Pancreas (tissue), 10 donors: ENCODE data around the gene TPMT. TPM values are rescaled to one million over a fixed set of nuclear protein-coding genes. Genes with fewer than 3 reads are reported as not detected.
"Not testable (repeated sequence)": the region's sequence is repeated elsewhere in the genome, so short reads cannot be mapped to it uniquely, and the experiment has no call there.

Experiments
- ATAC-seq, 4 donors: fragments of 200-7000 bp; cut with Tn5 transposase; one replicate each; pipeline versions ENCODE4 v1.8.0 to v1.9.1; 2020; ENCODE audit warnings: mild to moderate bottlenecking in 4 of 4, moderate library complexity in 4 of 4
- DNase-seq, 6 donors: peaks; one replicate each; pipeline ENCODE4 v3.0.0-alpha.2; 2020
- FAIRE-seq: peaks from 2 replicates; lab custom pipeline; 2012; peaks lifted over from hg19 to GRCh38; lab: Jason Lieb, UNC
- H3K27ac ChIP-seq, 4 donors: fragments of 200-600 bp; sonication (generic); 1 replicate in 3 of 4; 2 replicates in 1 of 4; pipeline versions ENCODE4 v1.5.0 to v1.8.0; 2020
- H3K27me3 ChIP-seq, 4 donors: fragments of 200-600 bp; one replicate each; pipeline ENCODE4 v1.8.0; 2021
- H3K36me3 ChIP-seq, 3 donors: fragments of 200-600 bp; sonication (generic) in 1 of 3; one replicate each; pipeline versions ENCODE4 v1.5.0 to v1.8.0; 2020 to 2021
- H3K4me1 ChIP-seq, 3 donors: fragments of 200-600 bp; one replicate each; pipeline ENCODE4 v1.8.0; 2021
- H3K4me3 ChIP-seq, 4 donors: fragments of 200-600 bp; sonication (generic) in 2 of 4; one replicate each; pipeline versions ENCODE4 v1.5.0 to v1.8.0; 2020 to 2021
- H3K9me3 ChIP-seq, 4 donors: fragments of 200-600 bp; one replicate each; pipeline ENCODE4 v1.8.0; 2021
- WGBS, 2 donors: extraction: QIAGEN DNeasy Blood & Tissue Kit; methylation state at CpG; one replicate each; pipeline ENCODE4 v1.1.7; 2013; 5-methylcytosine and 5-hydroxymethylcytosine counted together
- intact Hi-C, 3 donors: fragments of 100-400 bp; cut with DNase I; formaldehyde crosslinking; loops; one replicate each; pipeline versions ENCODE4 v1.11.1 to v1.14.2; 2022
- polyA plus RNA-seq, 2 donors: library from polyadenylated mRNA; stranded (reverse); fragments of 200-250 nt; gene quantifications; one replicate each; pipeline ENCODE4 v1.2.3, GENCODE V29; 2013
- total RNA-seq, 6 donors: library from RNA; stranded (reverse); fragmentation: NEBNext Ultra II Directional in 4 of 6; extraction: Animal tissue kit (Norgen Biotek cat#: 25700) in 4 of 6; gene quantifications; one replicate each; pipeline versions ENCODE4 v1.2.1 to v1.2.4, GENCODE V29; 2021 to 2023
- TF ChIP-seq, protein P1 (sequence below), 4 donors: fragments of 200-600 bp; sonication (generic) in 3 of 4; IDR thresholded peaks; one replicate each; pipeline versions ENCODE4 v1.5.0 to v1.8.0; 2021; ENCODE audit warnings: antibody characterized with exemption in 4 of 4
- donor health status: healthy with polysubstance abuse.
- donor health status: DM: no; HTN: no; CAD: no; lungs with moderate emphysema.
- donor health status: DM: no; HTN: no; CAD: no.
- donor health status: control.
- donor health status: control.
- donor health status: Bipolar disorder and iron deficiency.
- donor health status: DM: yes; HTN: yes; CAD: no.
- donor health status: DM: no; HTN: no; CAD: no.
- donor health status: DM: no; HTN: no; CAD: no.
- donor health status: DM: yes; HTN: yes; CAD: no.

TPMT gene
- total and polyA plus RNA-seq, 8 donors, result 3.8 to 10.8 (median 6.7) TPM

DNA sequence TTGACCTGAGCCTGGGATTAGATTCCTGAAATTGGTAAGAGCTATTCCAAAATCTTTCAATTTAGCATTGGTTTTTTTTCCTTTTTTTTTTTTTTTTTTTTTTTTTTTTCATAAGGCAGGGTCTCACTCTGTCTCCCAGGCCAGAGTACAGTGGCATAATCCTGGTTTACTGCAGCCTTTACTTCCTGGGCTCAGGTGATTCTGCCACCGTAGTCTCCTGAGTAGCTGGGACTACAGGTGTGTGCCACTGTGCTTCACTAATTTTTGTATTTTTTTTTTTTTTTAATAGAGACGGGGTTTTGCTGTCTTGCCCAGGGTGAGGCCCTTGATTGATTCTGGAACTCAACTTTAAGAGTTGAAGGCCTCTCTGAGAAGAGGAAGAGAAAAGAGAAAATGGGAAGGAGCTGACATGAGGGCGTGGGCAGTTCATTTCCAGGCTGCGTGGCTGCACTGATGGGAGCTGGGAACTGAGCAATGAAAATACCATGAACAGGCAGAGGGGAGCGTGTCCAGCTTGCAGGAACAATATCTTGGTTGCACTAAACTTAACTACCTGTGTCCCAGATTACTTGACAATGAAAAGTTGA, 25.0 kb upstream of the TPMT start:
- intact Hi-C loops, result no loop called here
- Histone ChIP-seq H3K9me3 (no peaks in the 10 kb centered on the region), H3K36me3 (no peaks in the 10 kb centered on the region), H3K4me3 (no peak overlapping the region), H3K27me3 (no peaks in the 10 kb centered on the region), H3K4me1 (no peaks in the 10 kb centered on the region), H3K27ac (no peak overlapping the region)
- DNase-seq (no peak), FAIRE-seq (no peak), ATAC-seq (peak in 2 of 4 donors; percentile 64 to 79)
- 86 to 92% methylated on average over 5 of the region's 5 CpGs for WGBS, 2 donors
- TF ChIP-seq, protein P1, sequence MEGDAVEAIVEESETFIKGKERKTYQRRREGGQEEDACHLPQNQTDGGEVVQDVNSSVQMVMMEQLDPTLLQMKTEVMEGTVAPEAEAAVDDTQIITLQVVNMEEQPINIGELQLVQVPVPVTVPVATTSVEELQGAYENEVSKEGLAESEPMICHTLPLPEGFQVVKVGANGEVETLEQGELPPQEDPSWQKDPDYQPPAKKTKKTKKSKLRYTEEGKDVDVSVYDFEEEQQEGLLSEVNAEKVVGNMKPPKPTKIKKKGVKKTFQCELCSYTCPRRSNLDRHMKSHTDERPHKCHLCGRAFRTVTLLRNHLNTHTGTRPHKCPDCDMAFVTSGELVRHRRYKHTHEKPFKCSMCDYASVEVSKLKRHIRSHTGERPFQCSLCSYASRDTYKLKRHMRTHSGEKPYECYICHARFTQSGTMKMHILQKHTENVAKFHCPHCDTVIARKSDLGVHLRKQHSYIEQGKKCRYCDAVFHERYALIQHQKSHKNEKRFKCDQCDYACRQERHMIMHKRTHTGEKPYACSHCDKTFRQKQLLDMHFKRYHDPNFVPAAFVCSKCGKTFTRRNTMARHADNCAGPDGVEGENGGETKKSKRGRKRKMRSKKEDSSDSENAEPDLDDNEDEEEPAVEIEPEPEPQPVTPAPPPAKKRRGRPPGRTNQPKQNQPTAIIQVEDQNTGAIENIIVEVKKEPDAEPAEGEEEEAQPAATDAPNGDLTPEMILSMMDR (IDR thresholded peaks at IDR 0.05), result no peak

DNA sequence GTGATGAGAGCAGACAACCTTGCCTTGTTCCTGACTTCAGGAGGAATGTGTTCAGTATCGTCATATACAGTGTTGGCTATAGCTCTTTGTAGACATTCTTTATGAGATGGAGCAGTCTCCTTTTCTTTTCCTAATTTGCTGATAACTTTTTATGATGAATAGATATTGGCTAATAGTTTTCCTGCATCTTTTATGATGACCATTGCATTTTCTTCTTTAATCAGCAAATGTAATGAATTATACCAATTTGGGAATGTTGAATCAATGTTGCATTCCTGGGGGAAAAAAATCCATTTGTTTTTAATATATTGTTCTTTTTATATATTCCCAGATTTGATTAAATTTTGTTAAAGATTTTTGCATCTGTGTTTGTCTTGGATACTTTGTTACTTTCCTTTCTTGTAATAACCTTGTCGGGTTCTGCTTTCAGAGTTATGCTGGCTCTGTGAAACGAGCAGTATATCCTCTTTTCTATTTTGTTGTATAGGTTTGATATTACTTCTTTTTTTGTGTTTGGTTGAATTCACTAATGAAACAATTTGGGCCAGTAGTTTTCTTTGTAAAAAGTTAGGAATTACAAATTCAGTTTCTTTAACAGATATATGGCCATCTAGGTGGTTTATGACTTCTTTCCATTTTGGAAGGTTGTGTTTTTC, 24.2 kb upstream of the TPMT start:
- H3K27ac ChIP-seq, result peak overlapping the region in 1 of 4 donors; percentile 9
- intact Hi-C loops, result no loop called here
- TF ChIP-seq, protein P1 (IDR thresholded peaks at IDR 0.05), result no peak

DNA sequence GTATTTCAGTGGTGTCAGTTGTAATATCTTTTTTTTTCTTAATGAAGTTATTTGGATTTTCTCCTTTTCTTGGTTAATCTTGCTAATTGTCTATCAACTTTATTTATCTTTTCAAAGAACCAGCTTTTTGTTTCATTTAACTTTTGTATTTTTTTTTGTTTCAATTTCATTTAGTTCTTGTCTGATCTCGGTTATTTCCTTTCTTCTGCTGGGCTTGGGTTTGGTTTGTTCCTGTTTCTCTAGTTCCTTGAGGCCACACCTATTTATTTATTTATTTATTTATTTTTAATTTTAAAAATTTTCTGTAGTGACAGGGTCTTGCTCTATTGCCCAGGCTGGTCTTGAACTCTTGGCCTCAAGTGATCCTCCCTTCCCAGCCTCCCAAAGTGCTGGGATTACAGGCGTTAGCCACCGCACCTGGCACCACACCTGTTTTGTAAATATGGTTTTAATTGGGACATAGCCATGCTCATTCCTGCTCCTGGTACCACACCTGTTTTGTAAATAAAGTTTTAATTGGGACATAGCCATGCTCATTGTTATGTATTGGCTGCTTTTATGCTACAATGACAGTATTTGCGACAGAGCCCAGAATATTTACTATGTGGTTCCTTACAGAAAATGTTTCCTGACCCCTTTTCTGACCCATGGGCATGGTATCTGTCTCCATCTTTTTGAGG, 22.5 kb upstream of the TPMT start:
- Histone ChIP-seq H3K4me1 (no peaks in the 10 kb centered on the region), H3K36me3 (no peaks in the 10 kb centered on the region), H3K27me3 (no peaks in the 10 kb centered on the region), H3K27ac (no peak overlapping the region), H3K9me3 (no peaks in the 10 kb centered on the region), H3K4me3 (no peak overlapping the region)
- ATAC-seq (no peak), DNase-seq (no peak), FAIRE-seq (no peak)
- WGBS, 2 donors, result 95 to 98% methylated on average over 4 of the region's 4 CpGs
- TF ChIP-seq, protein P1 (IDR thresholded peaks at IDR 0.05), result no peak
- intact Hi-C loops, result no loop called here

More for the DNA sequence above, 24.2 kb upstream of the TPMT start:
- Histone ChIP-seq H3K36me3 (no peaks in the 10 kb centered on the region), H3K4me1 (no peaks in the 10 kb centered on the region), H3K9me3 (no peaks in the 10 kb centered on the region), H3K27me3 (no peaks in the 10 kb centered on the region), H3K4me3 (no peak overlapping the region)
- peak; percentile 69 for FAIRE-seq
- ATAC-seq, result peak in 1 of 4 donors; percentile 41
- 90 to 94% methylated on average over 3 of the region's 3 CpGs for WGBS, 2 donors
- no peak for DNase-seq

DNA sequence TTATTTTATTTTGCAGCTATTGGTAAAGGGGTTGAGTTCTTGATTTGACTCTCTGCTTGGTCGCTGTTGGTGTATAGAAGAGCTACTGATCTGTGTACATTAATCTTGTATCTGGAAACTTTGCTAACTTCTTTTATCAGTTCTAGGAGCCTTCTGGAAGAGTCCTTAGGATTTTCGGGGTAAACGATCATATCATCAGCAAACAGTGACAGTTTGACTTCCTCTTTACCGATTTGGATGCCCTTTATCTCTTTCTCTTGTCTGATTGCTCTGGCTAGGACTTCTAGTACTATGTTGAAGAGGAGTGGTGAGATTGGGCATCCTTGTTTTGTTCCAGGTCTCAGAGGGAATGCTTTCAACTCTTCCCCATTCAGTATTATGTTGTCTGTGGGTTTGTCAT, 21.3 kb upstream of the TPMT start:
- H3K9me3 ChIP-seq, H3K4me3 ChIP-seq, ATAC-seq, FAIRE-seq, DNase-seq, H3K4me1 ChIP-seq, H3K36me3 ChIP-seq, intact Hi-C loops, H3K27me3 ChIP-seq, H3K27ac ChIP-seq: not testable (repeated sequence)
- WGBS, 2 donors, result 73 to 77% methylated on average over 4 of the region's 4 CpGs

DNA sequence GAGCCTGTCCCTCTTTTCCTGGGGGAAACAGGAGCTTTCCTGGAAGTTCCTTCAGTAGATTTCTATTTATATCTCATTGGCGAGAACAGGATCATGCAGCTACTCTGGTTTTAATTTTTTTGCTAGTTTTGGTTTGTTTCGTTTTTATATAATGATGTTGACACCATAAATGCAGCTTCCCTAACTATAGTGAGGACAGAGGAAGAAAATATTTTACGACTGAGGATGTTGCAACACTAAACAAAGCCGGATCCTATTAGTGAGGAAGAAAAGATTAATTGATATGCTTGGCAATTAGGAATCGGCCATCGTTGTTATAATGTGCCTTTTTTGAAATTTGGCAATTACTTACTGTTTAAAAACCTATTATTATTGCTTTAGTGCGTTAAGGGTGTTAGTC, 17.0 kb upstream of the TPMT start:
- TF ChIP-seq, protein P1 (IDR thresholded peaks at IDR 0.05), result no peak
- Histone ChIP-seq H3K36me3 (peaks cover 0 to 5% (median 0%) of the 10 kb centered on the region in 3 donors), H3K9me3 (no peaks in the 10 kb centered on the region), H3K4me3 (no peak overlapping the region), H3K4me1 (no peaks in the 10 kb centered on the region), H3K27ac (no peak overlapping the region), H3K27me3 (no peaks in the 10 kb centered on the region)
- intact Hi-C loops, result no loop called here
- DNase-seq, result no peak
- 81 to 89% methylated on average over 7 of the region's 7 CpGs for WGBS, 2 donors
- no peak for FAIRE-seq
- ATAC-seq, result peak in 1 of 4 donors; percentile 25
